GM18505 (cell line): Measurements from ENCODE around the gene SGCE.

Experiments
- ATAC-seq: cut with Tn5 transposase; IDR thresholded peaks from one replicate; pipeline ENCODE4 v1.9.1; 2021; ENCODE audit not compliant: unreplicated experiment
- POLR2A ChIP-seq: IDR thresholded peaks from 4 replicates; pipeline ENCODE4 v1.6.1; 2011; ENCODE audit warnings: borderline replicate concordance; ENCODE audit not compliant: insufficient read depth, insufficient read length; ENCODE audit errors: extremely low read depth

SGCE gene

GRCh38 chr7:94630855-94631254, 25.1 kb downstream of the SGCE start:
- no peak for ATAC-seq
- TF ChIP-seq POLR2A = no peak

- no peak for ATAC-seq
- no peak for TF ChIP-seq POLR2A
These were observed 32.1 kb downstream of the SGCE start for GRCh38 chr7:94623820-94624219.

- TF ChIP-seq POLR2A = no peak
- ATAC-seq = peak; percentile 2
These were observed 34.8 kb downstream of the SGCE start for GRCh38 chr7:94621120-94621519.

GRCh38 chr7:94620703-94621118, 35.2 kb downstream of the SGCE start:
- TF ChIP-seq POLR2A = no peak
- peak; percentile 97 for ATAC-seq

GRCh38 chr7:94618126-94618525, 37.8 kb downstream of the SGCE start:
- no peak for ATAC-seq
- no peak for TF ChIP-seq POLR2A

- ATAC-seq = no peak
- no peak for TF ChIP-seq POLR2A
These were observed 39.1 kb downstream of the SGCE start for GRCh38 chr7:94616855-94617254.

GRCh38 chr7:94615666-94616065, 40.3 kb downstream of the SGCE start:
- TF ChIP-seq POLR2A = no peak
- no peak for ATAC-seq

GRCh38 chr7:94612661-94613060, 43.3 kb downstream of the SGCE start:
- no peak for ATAC-seq

GRCh38 chr7:94612253-94612652, 43.7 kb downstream of the SGCE start:
- no peak for TF ChIP-seq POLR2A

More at GRCh38 chr7:94612661-94613060, 43.3 kb downstream of the SGCE start:
- TF ChIP-seq POLR2A = no peak

GRCh38 chr7:94609561-94609960, 46.4 kb downstream of the SGCE start:
- no peak for TF ChIP-seq POLR2A
- no peak for ATAC-seq

More at GRCh38 chr7:94612253-94612652, 43.7 kb downstream of the SGCE start:
- ATAC-seq = no peak

- no peak for TF ChIP-seq POLR2A
- ATAC-seq = peak; percentile 86
These were observed 50.9 kb downstream of the SGCE start for GRCh38 chr7:94605031-94605430.

GRCh38 chr7:94602181-94602580, 53.8 kb downstream of the SGCE start:
- no peak for TF ChIP-seq POLR2A
- no peak for ATAC-seq

- no peak for ATAC-seq
- TF ChIP-seq POLR2A = no peak
These were observed 55.7 kb downstream of the SGCE start for GRCh38 chr7:94600267-94600666.

- ATAC-seq = no peak
- no peak for TF ChIP-seq POLR2A
These were observed 60.2 kb downstream of the SGCE start for GRCh38 chr7:94595717-94596116.

- ATAC-seq = no peak
- TF ChIP-seq POLR2A = no peak
These were observed 61.1 kb downstream of the SGCE start for GRCh38 chr7:94594882-94595281.
